SK-N-SH (cell line): ENCODE results near the gene TRAIP. TPM values are rescaled to one million over a fixed set of nuclear protein-coding genes. Genes with fewer than 3 reads are reported as not detected.

Experiments
- CTCF ChIA-PET: fragments of 300-600, 350-600 bp; formaldehyde crosslinking; extraction: SDS; loops from one replicate; lab custom pipeline; 2021; lab: Yijun Ruan, JAX
- POLR2A ChIA-PET: fragments of 350-600 bp; sonication (Branson Sonifier 250); formaldehyde crosslinking; extraction: SDS; loops from one replicate; lab custom pipeline; 2020; ENCODE audit warnings: antibody characterized with exemption, inconsistent platforms; lab: Yijun Ruan, JAX
- DNase-seq: peaks from one replicate; pipeline ENCODE4 v3.0.0; 2012
- H2AFZ ChIP-seq: fragments of 200-600 bp; sonication (generic); 2 replicates; pipeline ENCODE4 v1.8.1; 2016; ENCODE audit warnings: antibody characterized with exemption, mild to moderate bottlenecking, low read depth
- H3F3A ChIP-seq: fragments of 200-600 bp; sonication (generic); replicated peaks from 2 replicates; pipeline ENCODE3; 2016; ENCODE audit warnings: antibody characterized with exemption, mild to moderate bottlenecking; ENCODE audit not compliant: insufficient read depth
- H3K27ac ChIP-seq, 2 experiments: fragments of 200-500 bp in 1 of 2; fragments of 200-600 bp in 1 of 2; sonication (Bioruptor generic) in 1 of 2; sonication (generic), shearing (Covaris generic) in 1 of 2; 2 replicates each; pipeline versions ENCODE4 v1.5.1 to v1.6.1; 2014 to 2016; ENCODE audit warnings: low read depth in 2 of 2, inconsistent platforms in 1 of 2, low read length in 1 of 2, mild to moderate bottlenecking in 1 of 2, mixed read lengths in 1 of 2
- H3K27me3 ChIP-seq: fragments of 200-600 bp; sonication (generic), shearing (Covaris generic); 2 replicates; pipeline ENCODE4 v1.6.1; 2016; ENCODE audit warnings: mixed run types; ENCODE audit not compliant: insufficient read depth
- H3K36me3 ChIP-seq, 2 experiments: fragments of 200-500 bp in 1 of 2; fragments of 200-600 bp in 1 of 2; sonication (Bioruptor generic) in 1 of 2; sonication (generic) in 1 of 2; replicated peaks in 1 of 2; 2 replicates each; pipeline versions ENCODE3 to v1.5.1; 2014 to 2016; ENCODE audit warnings: low read length in 1 of 2, mild to moderate bottlenecking in 1 of 2; ENCODE audit not compliant: insufficient read depth in 2 of 2, control insufficient read depth in 1 of 2
- H3K4me1 ChIP-seq, 2 experiments: fragments of 200-500 bp in 1 of 2; fragments of 200-600 bp in 1 of 2; sonication (Bioruptor generic) in 1 of 2; sonication (generic), shearing (Covaris generic) in 1 of 2; 2 replicates each; pipeline versions ENCODE4 v1.5.1 to v1.6.1; 2014 to 2016; ENCODE audit warnings: low read depth in 1 of 2, low read length in 1 of 2, mixed run types in 1 of 2; ENCODE audit not compliant: insufficient read depth in 2 of 2, control insufficient read depth in 1 of 2
- H3K4me2 ChIP-seq: fragments of 200-600 bp; sonication (generic), shearing (Covaris generic); 2 replicates; pipeline ENCODE4 v1.6.1; 2017; ENCODE audit warnings: mixed run types
- H3K4me3 ChIP-seq, 2 experiments: fragments of 200-500 bp in 1 of 2; fragments of 200-600 bp in 1 of 2; sonication (Bioruptor generic) in 1 of 2; sonication (generic), shearing (Covaris generic) in 1 of 2; 2 replicates each; pipeline versions ENCODE4 v1.5.1 to v1.8.1; 2014 to 2016; ENCODE audit warnings: low read depth in 2 of 2, inconsistent platforms in 1 of 2, low read length in 1 of 2, mild to moderate bottlenecking in 1 of 2, mixed read lengths in 1 of 2, moderate library complexity in 1 of 2
- H3K79me2 ChIP-seq: fragments of 200-600 bp; sonication (generic); 2 replicates; pipeline ENCODE4 v1.8.1; 2017; ENCODE audit warnings: mild to moderate bottlenecking; ENCODE audit not compliant: insufficient read depth
- H3K9ac ChIP-seq: fragments of 200-600 bp; sonication (generic); 2 replicates; pipeline ENCODE4 v1.6.1; 2017; ENCODE audit warnings: mixed run types
- H3K9me2 ChIP-seq: fragments of 200-600 bp; sonication (generic); 2 replicates; pipeline ENCODE4 v1.6.1; 2017; ENCODE audit warnings: mixed run types
- H3K9me3 ChIP-seq: fragments of 200-600 bp; sonication (generic); 2 replicates; pipeline ENCODE4 v1.6.1; 2017; ENCODE audit warnings: mixed run types, mild to moderate bottlenecking, moderate library complexity
- H4K20me1 ChIP-seq: fragments of 200-600 bp; sonication (generic); 2 replicates; pipeline ENCODE4 v1.6.1; 2017; ENCODE audit warnings: mild to moderate bottlenecking, mixed run types; ENCODE audit not compliant: insufficient read depth
- EZH2phosphoT487 ChIP-seq: fragments of 200-600 bp; sonication (generic); IDR thresholded peaks from 2 replicates; pipeline ENCODE4 v1.6.1; 2017; ENCODE audit warnings: low read depth, mixed run types, mild to moderate bottlenecking, antibody characterized with exemption, moderate library complexity, borderline replicate concordance
- FOXM1 ChIP-seq: IDR thresholded peaks from 2 replicates; pipeline ENCODE4 v1.4.0; 2012; ENCODE audit warnings: low read depth, mild to moderate bottlenecking
- GABPA ChIP-seq: IDR thresholded peaks from 2 replicates; pipeline ENCODE4 v1.4.0; 2012; ENCODE audit warnings: low read depth, mild to moderate bottlenecking
- GATA2 ChIP-seq: sonication (generic); formaldehyde crosslinking; IDR thresholded peaks from 2 replicates; pipeline ENCODE4 v1.5.0; 2020; ENCODE audit warnings: mild to moderate bottlenecking, missing genetic modification reagents
- IRF3 ChIP-seq: fragments of 150-350 bp; IDR thresholded peaks from 2 replicates; pipeline ENCODE4 v1.6.1; 2016; ENCODE audit warnings: mild to moderate bottlenecking, low read depth, low read length
- POLR2AphosphoS5 ChIP-seq: IDR thresholded peaks from 2 replicates; pipeline ENCODE4 v1.6.1; 2012; ENCODE audit warnings: low read depth, low read length
- RAD21 ChIP-seq: IDR thresholded peaks from 2 replicates; pipeline ENCODE4 v1.6.1; 2012; ENCODE audit warnings: mild to moderate bottlenecking, low read length
- RCOR1 ChIP-seq: fragments of 150-350 bp; IDR thresholded peaks from 2 replicates; pipeline ENCODE4 v1.6.1; 2017; ENCODE audit warnings: antibody characterized with exemption, low read length
- SMC3 ChIP-seq: IDR thresholded peaks from 2 replicates; pipeline ENCODE4 v1.6.1; 2012; ENCODE audit warnings: low read depth, low read length, improper control_type of control experiment
- TCF12 ChIP-seq: IDR thresholded peaks from 2 replicates; pipeline ENCODE4 v1.4.0; 2012
- USF1 ChIP-seq: IDR thresholded peaks from 2 replicates; pipeline ENCODE4 v1.4.0; 2012; ENCODE audit warnings: low read depth, borderline replicate concordance
- YY1 ChIP-seq: IDR thresholded peaks from 2 replicates; pipeline ENCODE4 v1.4.0; 2012; ENCODE audit warnings: low read depth, mild to moderate bottlenecking
- WGBS: methylation state at CpG from one replicate; pipeline ENCODE4 v1.1.6; 2017; ENCODE audit warnings: low lambda C conversion rate; 5-methylcytosine and 5-hydroxymethylcytosine counted together
- polyA plus RNA-seq, 3 experiments: library from polyadenylated mRNA; depleted of rRNA; stranded (reverse); fragments of >200 nt; gene quantifications; 2 replicates each; pipeline ENCODE4 v1.2.3, GENCODE V29; 2012
- TF ChIP-seq, protein P1 (sequence below): IDR thresholded peaks from 2 replicates; pipeline ENCODE4 v1.4.0; 2012; ENCODE audit warnings: low read depth, borderline replicate concordance
- TF ChIP-seq, protein P2 (sequence below): IDR thresholded peaks from 2 replicates; pipeline ENCODE4; 2012
- TF ChIP-seq, protein P3 (sequence below): fragments of 150-350 bp; IDR thresholded peaks from 2 replicates; pipeline ENCODE4 v1.6.1; 2017; ENCODE audit warnings: antibody characterized with exemption, low read length, low read depth, borderline replicate concordance

Gene TRAIP
- polyA plus RNA-seq, 1 of the 3 experiments (the other 2 are of a cell fraction): 8.1 TPM

- no peaks in the 10 kb centered on the region for H3K79me2 ChIP-seq
- TF ChIP-seq YY1: no peak
- no peak for TF ChIP-seq FOXM1
- no peak for TF ChIP-seq USF1
- no peak for TF ChIP-seq TCF12
- TF ChIP-seq SMC3: no peak
- TF ChIP-seq POLR2AphosphoS5: no peak
- TF ChIP-seq, protein P1, sequence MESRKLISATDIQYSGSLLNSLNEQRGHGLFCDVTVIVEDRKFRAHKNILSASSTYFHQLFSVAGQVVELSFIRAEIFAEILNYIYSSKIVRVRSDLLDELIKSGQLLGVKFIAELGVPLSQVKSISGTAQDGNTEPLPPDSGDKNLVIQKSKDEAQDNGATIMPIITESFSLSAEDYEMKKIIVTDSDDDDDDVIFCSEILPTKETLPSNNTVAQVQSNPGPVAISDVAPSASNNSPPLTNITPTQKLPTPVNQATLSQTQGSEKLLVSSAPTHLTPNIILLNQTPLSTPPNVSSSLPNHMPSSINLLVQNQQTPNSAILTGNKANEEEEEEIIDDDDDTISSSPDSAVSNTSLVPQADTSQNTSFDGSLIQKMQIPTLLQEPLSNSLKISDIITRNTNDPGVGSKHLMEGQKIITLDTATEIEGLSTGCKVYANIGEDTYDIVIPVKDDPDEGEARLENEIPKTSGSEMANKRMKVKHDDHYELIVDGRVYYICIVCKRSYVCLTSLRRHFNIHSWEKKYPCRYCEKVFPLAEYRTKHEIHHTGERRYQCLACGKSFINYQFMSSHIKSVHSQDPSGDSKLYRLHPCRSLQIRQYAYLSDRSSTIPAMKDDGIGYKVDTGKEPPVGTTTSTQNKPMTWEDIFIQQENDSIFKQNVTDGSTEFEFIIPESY: no peak
- TF ChIP-seq IRF3: no peak
- no peak for TF ChIP-seq RCOR1
- TF ChIP-seq GABPA: no peak
- no peak for TF ChIP-seq GATA2 (CRISPR knock-in tag)
- H3K4me1 ChIP-seq: peaks cover 0 to 49% of the 10 kb centered on the region in 2 experiments; a peak in 1 of 4 replicates
- H3K4me3 ChIP-seq: no peak overlapping the region
- POLR2A ChIA-PET: interaction anchor here (0.7 kb wide), 1 partner anchor 176 kb away, joined by 3 read pairs; no protein-coding TSS in a partner anchor
- H3K9ac ChIP-seq: no peak overlapping the region
- H3K4me2 ChIP-seq: no peak overlapping the region
- peaks cover 25% of the 10 kb centered on the region for H3K27me3 ChIP-seq
- H3K9me3 ChIP-seq: no peaks in the 10 kb centered on the region
- WGBS: 0% methylated on average over 1 of the region's 4 CpGs
- H3K27ac ChIP-seq: peak overlapping the region in 1 of 2 experiments; percentile 69; a peak in 1 of 4 replicates
- DNase-seq: peak; percentile 56
- CTCF ChIA-PET: interaction anchor here (0.8 to 6.1 kb wide), 4 partner anchors 10 to 101 kb away, joined by 3 to 42 read pairs (median 4); no protein-coding TSS in a partner anchor
- H2AFZ ChIP-seq: no peak overlapping the region
- no peaks in the 10 kb centered on the region for H3K36me3 ChIP-seq
- no peaks in the 10 kb centered on the region for H3K9me2 ChIP-seq
- H3F3A ChIP-seq: no peaks in the 10 kb centered on the region
- H4K20me1 ChIP-seq: no peaks in the 10 kb centered on the region
These were observed 16.5 kb upstream of the TRAIP start for GRCh38 chr3:49872801-49873281.

GRCh38 chr3:49871531-49872153 lies 15.3 kb upstream of the TRAIP start:
- H3K9me3 ChIP-seq: no peaks in the 10 kb centered on the region
- H3K36me3 ChIP-seq: no peaks in the 10 kb centered on the region
- H2AFZ ChIP-seq: no peak overlapping the region
- no peak overlapping the region for H3K9ac ChIP-seq
- peaks cover 25% of the 10 kb centered on the region for H3K27me3 ChIP-seq
- H3K79me2 ChIP-seq: no peaks in the 10 kb centered on the region
- CTCF ChIA-PET: interaction anchor here (0.6 to 6.1 kb wide), 4 partner anchors 11 to 808 kb away, joined by 3 to 42 read pairs (median 10); partner anchors contain the start of gene INKA1
- WGBS: 64% methylated on average over 8 of the region's 10 CpGs
- peak overlapping the region in 1 of 2 experiments; percentile 28; a peak in 1 of 4 replicates for H3K27ac ChIP-seq
- peak; percentile 55 for DNase-seq
- no peak overlapping the region for H3K4me2 ChIP-seq
- H4K20me1 ChIP-seq: no peaks in the 10 kb centered on the region
- no peaks in the 10 kb centered on the region for H3F3A ChIP-seq
- no peak overlapping the region for H3K4me3 ChIP-seq
- H3K4me1 ChIP-seq: peaks cover 0 to 50% of the 10 kb centered on the region in 2 experiments; a peak in 1 of 4 replicates
- POLR2A ChIA-PET: no interaction called here
- no peaks in the 10 kb centered on the region for H3K9me2 ChIP-seq
- no peak for TF ChIP-seq SMC3
- TF ChIP-seq, protein P1: no peak
- TF ChIP-seq RAD21: no peak
- TF ChIP-seq EZH2phosphoT487: no peak
- TF ChIP-seq, protein P2, sequence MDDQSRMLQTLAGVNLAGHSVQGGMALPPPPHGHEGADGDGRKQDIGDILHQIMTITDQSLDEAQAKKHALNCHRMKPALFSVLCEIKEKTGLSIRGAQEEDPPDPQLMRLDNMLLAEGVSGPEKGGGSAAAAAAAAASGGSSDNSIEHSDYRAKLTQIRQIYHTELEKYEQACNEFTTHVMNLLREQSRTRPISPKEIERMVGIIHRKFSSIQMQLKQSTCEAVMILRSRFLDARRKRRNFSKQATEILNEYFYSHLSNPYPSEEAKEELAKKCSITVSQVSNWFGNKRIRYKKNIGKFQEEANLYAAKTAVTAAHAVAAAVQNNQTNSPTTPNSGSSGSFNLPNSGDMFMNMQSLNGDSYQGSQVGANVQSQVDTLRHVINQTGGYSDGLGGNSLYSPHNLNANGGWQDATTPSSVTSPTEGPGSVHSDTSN: no peak
- no peak for TF ChIP-seq RCOR1
- no peak for TF ChIP-seq GATA2 (CRISPR knock-in tag)
- TF ChIP-seq, protein P3, sequence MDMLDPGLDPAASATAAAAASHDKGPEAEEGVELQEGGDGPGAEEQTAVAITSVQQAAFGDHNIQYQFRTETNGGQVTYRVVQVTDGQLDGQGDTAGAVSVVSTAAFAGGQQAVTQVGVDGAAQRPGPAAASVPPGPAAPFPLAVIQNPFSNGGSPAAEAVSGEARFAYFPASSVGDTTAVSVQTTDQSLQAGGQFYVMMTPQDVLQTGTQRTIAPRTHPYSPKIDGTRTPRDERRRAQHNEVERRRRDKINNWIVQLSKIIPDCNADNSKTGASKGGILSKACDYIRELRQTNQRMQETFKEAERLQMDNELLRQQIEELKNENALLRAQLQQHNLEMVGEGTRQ: no peak
- no peak for TF ChIP-seq TCF12
- no peak for TF ChIP-seq USF1
